ENCODE data around the gene A2M.
"Not testable (repeated sequence)": the region's sequence is repeated elsewhere in the genome, so short reads cannot be mapped to it uniquely, and the experiment has no call there.

The A2M gene

DNA sequence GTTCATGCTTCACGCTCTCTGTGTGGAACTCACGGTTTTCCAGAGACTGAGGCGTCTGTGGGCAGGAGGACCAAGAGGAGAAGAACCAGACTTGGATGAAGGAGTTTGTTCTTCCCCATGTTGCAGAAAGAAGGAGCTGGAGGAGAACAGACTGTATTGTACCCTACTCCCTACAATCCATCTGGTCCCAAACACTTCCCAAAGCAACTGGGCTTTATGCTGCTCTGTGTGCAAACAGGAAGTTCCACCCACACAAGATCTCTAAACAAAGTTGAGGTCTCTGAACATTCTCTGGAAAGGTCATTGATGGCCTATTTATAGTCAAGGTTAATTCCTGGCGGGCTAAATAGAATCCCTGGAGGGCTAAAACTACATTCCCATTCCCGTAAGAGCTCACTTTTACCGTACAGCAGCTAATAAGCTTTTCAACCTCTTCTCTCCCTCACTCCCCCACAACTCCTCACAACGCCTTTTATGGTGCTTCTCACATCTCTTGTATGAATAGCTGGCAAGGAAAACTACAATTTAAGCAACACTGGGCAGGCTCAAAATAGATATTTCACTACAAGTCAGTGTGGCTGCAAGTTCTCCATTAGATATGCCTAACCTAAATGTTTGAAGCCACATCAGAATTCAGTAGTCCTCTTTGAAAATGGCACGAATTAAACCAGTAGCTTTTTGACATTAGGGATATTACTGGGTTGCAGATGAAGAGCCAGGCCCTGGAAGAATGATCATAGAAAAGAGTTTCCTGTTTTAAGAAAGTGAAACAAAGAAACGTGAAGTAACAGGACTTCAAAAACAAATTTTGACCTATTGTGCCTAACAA is at the start of gene A2M:
Gene A2M (minus strand): TSS at position 189 of the 829 bp plus-strand sequence. CDS start 70 bp downstream, at position 119.
- peak in 8 of 58 donors; percentile 15 to 56 (median 30) for DNase-seq

DNA sequence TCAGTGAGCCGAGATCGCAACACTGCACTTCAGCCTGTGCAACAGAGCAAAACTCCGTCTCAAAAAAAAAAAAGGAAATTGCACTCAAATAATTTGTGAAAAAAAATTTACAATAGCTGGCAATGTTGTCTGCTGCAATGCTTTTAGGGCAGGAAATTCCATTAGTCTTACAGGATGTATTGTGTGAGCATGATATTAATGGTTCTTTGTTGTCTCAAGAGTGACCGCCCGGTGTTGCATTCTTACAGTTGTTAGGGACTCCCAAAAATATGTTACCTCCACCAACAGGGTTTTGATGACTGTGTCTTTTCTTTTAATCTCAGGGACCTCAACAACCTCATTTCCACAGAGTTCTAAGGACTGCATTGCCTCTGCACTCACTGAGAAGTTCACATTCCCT is 47.7 kb upstream of the A2M start:
- DNase-seq = no peak

DNA sequence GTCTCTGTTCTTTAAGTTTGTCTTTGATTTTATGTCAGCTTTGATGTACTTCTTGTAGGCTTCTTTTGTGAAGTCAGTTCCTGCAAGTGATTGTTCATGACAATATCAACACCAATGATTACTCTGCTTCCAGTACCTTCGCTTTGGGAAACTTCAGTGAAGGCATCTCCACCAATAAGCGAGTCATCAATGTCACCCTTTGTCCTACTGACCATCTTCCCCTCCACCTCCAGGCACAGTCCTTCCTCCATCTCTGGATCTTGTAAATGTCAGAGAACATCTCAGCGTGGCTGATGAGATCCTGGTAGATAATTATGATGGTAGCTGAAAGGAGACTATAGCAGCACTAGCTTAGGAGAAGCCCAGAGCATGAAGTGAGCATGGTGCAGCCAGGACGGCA is 40.4 kb upstream of the A2M start:
- DNase-seq = no peak

DNA sequence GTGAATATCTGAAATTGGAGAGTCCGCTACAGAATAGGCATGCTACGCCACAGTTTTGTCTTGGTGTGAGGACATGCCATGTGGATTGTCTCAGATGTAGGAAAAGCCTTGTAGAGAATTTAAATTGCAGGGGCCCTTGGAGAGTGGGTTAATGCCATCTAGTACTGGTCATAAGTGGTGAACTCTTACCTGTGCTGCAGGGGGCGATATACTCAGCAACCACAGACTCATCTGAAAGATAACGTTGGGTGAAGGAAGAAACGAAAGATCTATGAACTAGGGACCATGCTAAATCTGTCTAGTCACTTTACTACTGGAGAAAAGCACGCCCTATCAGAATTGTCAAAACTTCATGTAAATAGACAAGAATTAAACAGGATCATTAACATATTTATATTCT is 33.7 kb upstream of the A2M start:
- DNase-seq = no peak

DNA sequence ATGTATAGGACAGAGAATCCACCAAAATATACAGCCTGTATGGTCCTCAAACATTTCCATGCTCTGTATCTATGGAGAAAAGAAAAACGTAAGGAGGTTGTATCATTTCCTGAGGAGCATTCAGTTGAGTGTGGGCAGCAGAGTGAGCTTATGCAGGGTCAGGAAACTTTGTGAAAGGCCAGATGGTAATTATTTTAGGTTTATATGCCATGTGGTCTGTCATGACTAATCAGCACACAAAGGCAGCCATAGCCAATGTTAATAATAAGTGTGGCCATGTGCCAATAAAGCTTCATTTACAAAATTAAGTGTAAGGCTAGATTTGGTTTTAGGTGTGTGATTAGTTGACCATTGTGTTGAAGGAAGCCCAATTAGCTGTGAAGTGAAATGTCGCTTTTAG is 33.2 kb upstream of the A2M start:
- no peak for DNase-seq

DNA sequence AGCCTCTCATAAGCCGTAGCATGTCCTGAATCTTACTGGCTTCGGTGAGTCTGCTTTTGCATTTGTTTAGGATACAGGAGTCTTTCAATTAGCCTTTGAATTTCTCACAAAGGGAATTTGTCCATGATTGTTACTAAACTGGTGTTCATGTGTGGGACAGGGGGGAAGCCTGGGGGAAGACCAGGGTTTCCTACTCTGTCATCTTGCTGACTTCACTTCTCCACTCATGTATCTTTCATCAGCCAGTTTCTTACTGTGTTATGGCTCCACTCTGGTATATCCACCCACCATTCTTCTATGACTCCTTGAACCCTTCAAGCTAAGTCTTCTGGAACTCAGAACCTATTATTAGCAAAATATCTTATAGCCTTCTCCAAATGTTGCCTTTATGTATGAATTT is 31.7 kb upstream of the A2M start:
- DNase-seq = no peak

DNA sequence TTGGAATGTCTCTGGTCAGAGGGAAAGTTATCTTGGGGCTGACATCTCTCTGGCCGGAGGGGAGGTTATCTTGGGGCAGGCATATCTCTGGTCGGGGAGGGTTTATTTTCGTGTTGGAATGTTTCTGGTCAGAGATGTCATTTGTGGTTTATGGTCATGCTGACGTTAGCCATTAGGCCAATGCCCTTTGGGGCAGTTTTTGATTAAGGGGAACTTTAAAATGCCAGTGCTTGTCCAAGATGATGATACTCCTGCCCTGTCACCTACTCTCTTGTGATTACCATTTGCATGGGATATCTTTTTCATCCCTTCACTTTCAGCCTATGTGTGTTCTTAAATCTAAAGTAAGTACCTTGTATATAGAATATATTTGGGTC is 29.0 kb upstream of the A2M start:
- DNase-seq = no peak

DNA sequence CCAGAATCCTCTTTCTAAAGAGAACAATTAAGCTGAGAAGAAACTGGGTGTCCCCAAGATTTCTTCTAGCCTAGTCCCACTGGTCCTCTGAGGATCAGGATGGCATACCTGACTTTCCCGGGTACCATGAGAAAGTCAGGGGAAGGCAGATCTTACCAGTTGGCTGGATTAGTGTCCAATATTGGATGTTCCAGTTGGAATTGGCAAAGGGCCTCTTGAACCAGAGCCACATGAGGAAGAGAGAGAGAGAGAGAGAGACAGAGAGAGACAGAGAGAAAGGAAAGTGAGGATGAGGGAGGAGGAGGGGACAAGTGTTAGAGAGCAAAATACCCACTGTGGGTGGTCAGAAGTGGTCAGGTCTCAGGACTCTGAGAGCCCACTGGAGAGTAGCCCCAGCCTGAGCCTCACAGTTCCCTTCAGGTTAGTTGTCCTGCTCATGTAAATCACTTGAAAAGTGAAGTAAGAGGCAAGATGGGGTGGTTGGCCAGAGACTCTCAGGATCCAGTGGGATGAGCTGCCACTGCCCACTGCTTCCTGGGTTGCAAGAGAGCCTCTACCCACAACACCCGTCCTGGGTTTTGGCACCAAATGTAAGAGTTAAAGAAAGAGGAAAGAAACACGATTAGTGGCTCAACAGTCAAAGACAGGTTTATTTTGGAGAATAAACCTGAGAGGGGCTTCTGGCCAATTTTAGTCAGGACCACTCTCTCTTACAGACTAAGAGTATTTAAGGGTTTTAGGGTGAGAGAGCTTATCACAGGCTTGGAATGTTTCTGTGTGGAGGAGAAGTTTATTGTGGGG is 28.4 kb upstream of the A2M start:
- no peak for DNase-seq

DNA sequence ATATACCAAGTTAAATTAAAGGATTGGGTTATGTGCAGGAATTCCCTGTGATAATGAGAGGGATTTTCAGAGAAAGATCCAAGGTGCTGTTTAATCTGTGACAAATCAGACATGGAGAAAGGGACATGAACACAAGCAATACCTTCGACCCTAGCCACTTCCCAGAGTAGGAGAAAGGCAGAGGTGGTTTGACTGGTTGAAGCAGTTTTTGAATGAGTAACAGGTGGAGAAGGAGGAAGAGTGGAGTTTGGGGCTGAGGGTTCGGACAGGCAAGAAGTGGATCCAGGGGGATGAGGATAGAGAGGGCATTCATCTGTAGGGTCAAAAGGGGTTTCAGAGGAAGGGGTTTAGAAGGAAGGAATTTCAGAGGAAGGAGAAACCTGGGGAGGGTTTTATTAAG is 27.4 kb upstream of the A2M start:
- DNase-seq = no peak

DNA sequence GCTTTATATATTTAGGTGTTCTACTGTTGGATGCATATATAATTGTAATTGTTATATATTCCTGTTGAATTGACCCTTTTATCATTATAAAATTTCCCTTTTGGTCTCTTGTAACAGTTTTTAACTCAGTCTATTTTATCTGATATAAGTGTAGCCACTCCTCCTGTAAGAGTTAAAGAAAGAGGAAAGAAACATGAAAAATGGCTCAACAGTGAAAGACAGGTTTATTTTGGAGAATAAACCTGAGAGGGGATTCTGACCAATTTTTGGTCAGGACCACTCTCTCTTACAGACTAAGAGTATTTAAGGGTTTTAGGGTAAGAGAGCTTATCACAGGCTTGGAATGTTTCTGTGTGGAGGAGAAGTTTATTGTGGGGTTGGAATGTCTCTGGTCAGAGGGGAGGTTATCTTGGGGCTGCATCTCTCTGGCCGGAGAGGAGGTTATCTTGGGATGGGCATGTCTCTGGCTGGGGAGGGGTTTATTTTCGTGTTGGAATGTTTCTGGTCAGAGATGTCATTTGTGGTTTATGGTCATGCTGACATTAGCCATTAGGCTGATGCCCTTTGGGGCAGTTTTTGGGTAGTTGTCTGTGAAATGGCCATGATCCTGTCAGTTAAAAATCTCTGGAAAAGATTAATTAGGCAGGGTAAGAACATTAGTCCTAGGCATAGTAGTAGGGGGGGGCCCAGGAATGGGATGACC is 24.0 kb upstream of the A2M start:
- not testable (repeated sequence) for DNase-seq

DNA sequence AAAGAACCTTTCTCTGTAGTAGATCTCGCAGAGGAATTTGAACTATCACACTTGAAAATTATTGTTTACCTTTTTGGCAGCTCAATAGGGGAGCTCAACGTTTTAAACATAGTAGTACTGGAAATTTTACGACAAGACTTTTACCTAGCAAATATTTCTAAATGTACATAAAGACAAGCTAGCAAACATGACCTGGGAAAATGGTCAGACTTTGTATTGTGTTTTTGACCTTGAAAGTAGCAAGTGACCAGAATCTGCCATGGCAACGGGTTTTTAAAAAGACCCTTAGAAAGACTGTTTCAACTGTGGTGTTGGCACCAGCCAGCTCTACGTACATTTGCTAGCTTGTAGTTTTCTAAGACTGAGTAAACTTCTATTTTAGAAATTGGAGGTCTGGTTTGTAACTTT is 20.2 kb upstream of the A2M start:
- DNase-seq = no peak

DNA sequence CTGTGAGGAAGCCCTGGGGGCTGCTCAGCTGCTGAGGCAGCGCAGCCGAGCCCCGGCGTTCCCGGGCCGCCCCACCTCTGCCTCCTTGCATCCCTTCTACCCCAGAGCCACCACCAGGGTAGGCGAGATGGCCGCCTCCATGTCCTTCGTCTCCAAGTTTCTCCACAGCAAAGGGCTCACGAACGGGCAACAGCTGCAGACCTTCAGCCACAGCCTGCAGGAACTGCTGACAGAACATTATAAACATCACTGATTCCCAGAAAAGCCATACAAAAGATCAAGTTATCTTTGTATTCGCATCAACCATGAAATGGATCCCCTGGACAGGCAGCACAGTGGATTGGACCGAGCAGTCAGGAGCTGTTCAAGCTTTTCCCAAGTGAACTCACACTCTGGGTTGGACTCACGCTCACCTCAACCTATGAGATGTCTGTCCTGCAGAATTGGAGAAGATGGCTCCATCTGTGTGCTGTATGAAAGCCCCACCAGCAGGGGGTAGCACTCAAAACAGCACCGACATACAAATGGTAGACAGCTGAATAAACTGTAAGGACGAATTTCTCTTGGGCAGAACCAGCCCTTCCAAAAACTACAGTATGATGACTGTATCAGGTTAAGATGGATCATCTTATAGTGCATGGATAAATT is 19.4 kb upstream of the A2M start:
- DNase-seq = no peak

DNA sequence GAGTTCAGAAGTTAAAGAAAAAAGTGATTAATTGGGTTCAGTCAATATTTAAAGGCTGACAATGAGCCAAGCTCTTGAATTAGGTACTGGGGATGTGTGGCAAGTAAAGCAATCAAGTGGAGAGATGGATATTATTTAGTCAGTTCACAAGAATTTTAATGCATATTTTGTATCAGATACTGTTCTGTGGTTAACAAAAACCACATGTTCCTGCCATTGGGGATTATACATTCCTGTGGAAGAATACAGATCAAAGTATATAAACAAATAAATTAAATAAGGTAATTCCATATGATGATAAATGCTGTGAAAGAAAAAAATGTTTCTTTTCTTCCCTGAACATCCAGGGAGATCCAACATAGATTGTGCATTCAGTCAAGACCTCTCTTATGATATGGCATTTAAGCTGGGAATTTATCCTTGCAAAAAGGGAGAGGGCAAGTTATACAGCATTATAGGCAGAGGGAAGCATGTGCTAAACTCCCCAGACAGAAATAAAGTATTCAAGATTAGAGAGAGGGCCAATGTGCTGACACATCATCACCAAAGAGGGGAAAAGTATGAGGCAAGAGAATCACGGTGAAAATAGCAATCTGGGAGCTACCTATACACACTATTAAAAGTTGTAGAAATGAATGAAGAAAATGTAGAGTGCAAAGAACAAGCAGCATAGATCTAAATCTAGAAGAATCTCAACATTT is 17.6 kb upstream of the A2M start:
- DNase-seq = no peak

DNA sequence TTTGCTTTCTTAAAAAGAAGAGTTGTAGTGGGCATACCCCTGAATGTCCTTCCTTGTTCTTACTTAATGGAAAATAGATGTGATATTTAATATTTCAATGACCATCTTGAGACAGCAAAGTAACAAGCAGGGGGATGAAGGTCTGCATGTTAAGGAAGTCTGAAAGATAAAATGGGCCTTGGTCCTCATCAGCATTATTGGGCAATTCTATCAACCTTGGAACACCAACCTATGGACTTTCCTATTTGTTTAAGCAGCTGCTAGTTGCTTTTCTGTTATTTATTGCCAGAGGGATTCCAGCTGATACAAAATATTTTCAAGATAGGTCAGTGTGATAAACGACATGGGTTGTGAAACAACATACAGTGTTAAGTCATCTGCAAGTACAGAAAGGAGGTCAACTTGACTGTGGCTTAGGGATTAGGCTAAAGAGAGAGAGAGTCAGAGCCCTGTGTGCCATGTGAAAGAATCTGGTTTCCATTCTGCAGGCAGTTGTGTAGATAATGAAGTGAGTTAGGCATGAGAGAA is 16.4 kb upstream of the A2M start:
- no peak for DNase-seq

DNA sequence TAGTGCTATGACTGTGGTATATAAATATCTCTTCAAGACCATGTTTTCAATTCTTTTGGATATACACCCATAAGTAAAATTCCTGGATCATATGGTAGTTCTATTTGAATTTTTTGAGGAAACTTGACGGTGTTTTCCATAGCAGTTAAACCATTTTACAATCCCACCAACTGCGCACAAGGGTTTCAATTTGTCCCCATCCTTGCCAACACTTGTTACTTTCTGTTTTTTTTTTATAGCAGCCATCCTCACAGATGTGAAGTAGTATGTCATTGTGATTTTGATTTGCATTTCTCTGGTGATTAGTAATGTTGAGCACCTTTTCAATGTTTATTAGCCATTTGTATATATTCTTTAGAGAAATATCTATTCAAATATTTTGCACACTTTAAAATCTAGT is 14.5 kb upstream of the A2M start:
- no peak for DNase-seq

DNA sequence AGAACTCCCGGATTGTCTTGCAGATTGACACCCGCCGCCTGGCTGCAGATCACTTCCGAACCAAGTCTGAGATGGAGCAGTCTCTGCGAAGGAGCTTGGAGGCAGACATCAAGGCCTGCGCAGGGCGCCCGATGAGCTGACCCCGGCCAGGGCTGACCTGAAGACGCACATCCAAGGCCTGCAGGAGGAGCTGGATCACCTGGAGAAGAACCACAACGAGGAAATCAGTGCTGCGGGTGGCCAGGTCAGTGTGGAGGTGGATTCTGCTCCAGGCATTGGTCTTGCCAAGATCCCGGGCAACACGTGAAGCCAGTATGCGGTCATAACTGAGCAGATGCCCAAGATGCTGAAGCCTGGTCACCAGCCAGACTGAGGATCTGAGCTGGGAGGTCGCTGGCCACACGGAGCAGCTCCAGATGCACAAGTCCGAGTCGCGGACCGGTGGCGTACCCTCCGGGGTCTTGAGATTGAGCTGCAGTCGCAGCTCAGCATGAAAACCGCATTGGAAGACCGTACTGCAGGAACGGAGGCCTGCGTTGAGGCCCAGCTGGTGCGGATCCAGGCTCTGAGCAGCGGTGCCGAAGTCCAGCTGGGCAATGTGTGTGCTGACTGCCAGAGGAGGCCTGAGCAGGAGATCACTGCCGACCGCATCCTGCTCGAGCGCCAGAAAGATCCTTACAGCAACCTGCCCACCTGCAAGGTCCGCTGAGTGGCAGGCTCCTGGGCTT is 12.4 kb upstream of the A2M start:
- no peak for DNase-seq

DNA sequence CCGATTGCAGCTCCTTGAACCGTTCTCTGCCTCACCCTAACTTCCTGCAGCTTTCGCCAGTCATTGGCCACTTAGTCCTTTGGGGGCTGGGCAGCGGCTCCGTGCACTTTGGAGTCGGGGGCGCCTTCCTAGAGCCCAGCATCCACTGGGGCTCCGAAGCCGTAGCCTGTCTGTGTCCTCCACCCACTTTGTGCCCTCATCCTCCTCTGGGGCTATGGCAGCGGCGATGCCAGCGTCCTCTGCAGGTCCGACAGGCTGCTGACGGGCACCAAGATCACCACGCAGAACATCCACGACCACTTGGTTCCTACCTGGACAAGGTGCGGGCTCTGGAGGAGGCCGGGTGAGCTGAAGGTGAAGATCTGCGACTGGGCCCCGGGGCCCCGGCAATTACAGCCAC is 11.8 kb upstream of the A2M start:
- DNase-seq = no peak

DNA sequence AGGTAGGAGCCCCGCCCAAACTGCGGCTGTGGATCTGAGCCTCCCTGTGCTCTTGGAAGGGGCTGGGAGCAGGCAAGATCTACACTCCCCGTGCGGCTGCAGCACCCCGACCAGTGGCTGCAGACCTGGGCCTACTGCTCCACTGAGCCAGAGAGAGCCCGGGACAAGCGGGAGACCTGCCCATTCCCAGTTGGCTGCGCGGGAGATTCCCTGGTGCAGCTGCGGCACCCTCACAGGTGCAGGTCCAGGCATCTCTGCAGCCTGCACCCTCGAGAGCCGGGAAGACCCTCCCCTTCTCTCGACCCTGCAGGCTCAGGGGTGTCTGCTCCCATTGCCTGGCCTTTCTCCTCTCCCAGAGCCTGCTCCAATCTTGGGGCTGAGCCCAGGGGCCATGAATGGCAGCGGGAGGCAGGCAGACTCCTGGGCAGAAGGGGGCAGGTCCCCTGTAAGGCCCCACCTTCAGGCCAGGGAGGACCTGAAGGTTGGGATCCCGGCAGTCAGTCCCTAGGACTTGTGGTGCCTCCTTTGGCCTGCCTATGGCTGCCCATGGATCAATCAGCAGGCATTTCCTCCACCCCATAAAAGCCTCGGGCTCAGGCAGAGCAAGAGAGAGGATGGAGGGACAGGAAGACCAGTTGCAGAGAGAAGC is 8.8 kb upstream of the A2M start:
- no peak for DNase-seq

DNA sequence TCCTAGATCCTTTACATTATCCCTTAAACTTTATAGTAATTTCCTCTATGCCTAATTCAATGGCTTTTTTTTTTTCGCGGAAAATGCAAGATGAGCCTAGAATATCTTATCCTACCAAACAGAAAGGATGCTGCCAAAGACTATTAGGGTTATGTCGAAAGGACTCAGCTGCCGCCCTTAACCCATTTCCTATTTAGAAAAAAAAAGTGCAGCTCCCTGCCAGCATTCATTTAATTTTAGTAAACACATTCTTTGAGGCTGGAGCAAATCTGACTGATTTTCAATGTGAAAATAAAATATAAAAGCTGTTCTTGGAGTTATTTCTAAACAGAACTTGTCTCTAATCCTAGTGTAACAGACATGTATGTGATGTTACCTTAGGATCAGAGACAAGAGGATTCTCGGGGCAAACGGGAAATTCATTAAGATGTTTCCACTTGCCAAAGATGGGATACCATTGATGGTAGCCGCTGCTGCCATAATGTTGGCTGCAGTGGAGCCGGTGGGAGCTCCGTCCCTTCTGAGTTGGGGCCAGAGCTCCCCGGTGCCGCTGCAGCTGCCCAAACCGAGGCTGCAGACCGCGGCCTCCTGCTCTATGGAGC is 8.2 kb upstream of the A2M start:
- no peak for DNase-seq
